Kidney epithelial cell (primary cell): Measurements from ENCODE around the gene NOXA1. TPM values are rescaled to one million over a fixed set of nuclear protein-coding genes. Genes with fewer than 3 reads are reported as not detected.
A peak's percentile ranks its signal among the peaks of the same experiment; 100 is the strongest.

Experiments used
- DNase-seq: peaks from one replicate; pipeline ENCODE4 v3.0.0-alpha.2; 2010; ENCODE audit warnings: low read depth
- H3K27me3 ChIP-seq: 2 replicates; pipeline ENCODE4 v1.6.0; 2011; ENCODE audit warnings: low read length; ENCODE audit not compliant: control insufficient read depth, insufficient read depth
- H3K36me3 ChIP-seq: 2 replicates; pipeline ENCODE4 v1.5.1; 2011; ENCODE audit warnings: low read length; ENCODE audit not compliant: control insufficient read depth, insufficient read depth
- H3K4me3 ChIP-seq: 2 replicates; pipeline ENCODE4 v1.5.1; 2011; ENCODE audit warnings: low read depth, mild to moderate bottlenecking, control low read depth, low read length
- CTCF ChIP-seq: IDR thresholded peaks from 2 replicates; pipeline ENCODE4 v1.5.1; 2011; ENCODE audit warnings: mild to moderate bottlenecking, moderate library complexity, low read length, control low read depth, inconsistent platforms; ENCODE audit not compliant: insufficient read depth, poor library complexity, severe bottlenecking
- total RNA-seq: library from RNA; depleted of rRNA; stranded (reverse); fragments of >200 nt; gene quantifications from 2 replicates; pipeline ENCODE4 v1.2.3, GENCODE V29; 2015

The NOXA1 gene
- total RNA-seq, 1 donor from 2014 or later = 0.84 TPM

GRCh38 chr9:137458194-137459151, 35.3 kb downstream of the NOXA1 start:
- no peak for TF ChIP-seq CTCF
- H3K27me3 ChIP-seq = peaks cover 8% of the 10 kb centered on the region
- H3K4me3 ChIP-seq = peak overlapping the region; percentile 73
- H3K36me3 ChIP-seq = no peaks in the 10 kb centered on the region
- no peak for DNase-seq

- no peak for DNase-seq
- Histone ChIP-seq H3K27me3 (peaks cover 8% of the 10 kb centered on the region), H3K4me3 (peak within 1 kb of the TSS; percentile 73), H3K36me3 (no peaks in the 10 kb centered on the region)
- TF ChIP-seq CTCF = no peak
Measured at GRCh38 chr9:137459152-137459600, 36.0 kb downstream of the NOXA1 start, which contains the start of gene NSMF. Gene NSMF, minus strand, starts transcription at chr9:137459334. Its CDS starts 232 bp downstream, at chr9:137459102.

GRCh38 chr9:137459601-137460362, 36.6 kb downstream of the NOXA1 start:
- DNase-seq = no peak
- TF ChIP-seq CTCF = no peak
- Histone ChIP-seq H3K27me3 (peaks cover 8% of the 10 kb centered on the region), H3K36me3 (no peaks in the 10 kb centered on the region), H3K4me3 (peak overlapping the region; percentile 25)

- H3K4me3 ChIP-seq = no peak overlapping the region
- no peak for TF ChIP-seq CTCF
- no peaks in the 10 kb centered on the region for H3K36me3 ChIP-seq
- H3K27me3 ChIP-seq = peaks cover 8% of the 10 kb centered on the region
- no peak for DNase-seq
Measured at GRCh38 chr9:137460363-137461315, 37.4 kb downstream of the NOXA1 start.

- DNase-seq = no peak
- no peak for TF ChIP-seq CTCF
- H3K4me3 ChIP-seq = no peak overlapping the region
Measured at GRCh38 chr9:137461316-137461662, 38.1 kb downstream of the NOXA1 start.

More at GRCh38 chr9:137461316-137461662, 38.1 kb downstream of the NOXA1 start:
- H3K27me3 ChIP-seq = peaks cover 8% of the 10 kb centered on the region
- H3K36me3 ChIP-seq = no peaks in the 10 kb centered on the region
